T follicular helper cell (primary cell): ENCODE results near the gene SLC35C1.
"Not testable (repeated sequence)": the region's sequence is repeated elsewhere in the genome, so short reads cannot be mapped to it uniquely, and the experiment has no call there.

Experiments used
- DNase-seq: peaks from one replicate; pipeline ENCODE4 v3.0.0-alpha.2; 2020; ENCODE audit warnings: low read depth

Gene SLC35C1

DNA sequence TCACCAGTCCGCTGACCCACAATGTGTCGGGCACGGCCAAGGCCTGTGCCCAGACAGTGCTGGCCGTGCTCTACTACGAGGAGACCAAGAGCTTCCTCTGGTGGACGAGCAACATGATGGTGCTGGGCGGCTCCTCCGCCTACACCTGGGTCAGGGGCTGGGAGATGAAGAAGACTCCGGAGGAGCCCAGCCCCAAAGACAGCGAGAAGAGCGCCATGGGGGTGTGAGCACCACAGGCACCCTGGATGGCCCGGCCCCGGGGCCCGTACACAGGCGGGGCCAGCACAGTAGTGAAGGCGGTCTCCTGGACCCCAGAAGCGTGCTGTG is 6.1 kb downstream of the SLC35C1 start:
- DNase-seq = no peak

DNA sequence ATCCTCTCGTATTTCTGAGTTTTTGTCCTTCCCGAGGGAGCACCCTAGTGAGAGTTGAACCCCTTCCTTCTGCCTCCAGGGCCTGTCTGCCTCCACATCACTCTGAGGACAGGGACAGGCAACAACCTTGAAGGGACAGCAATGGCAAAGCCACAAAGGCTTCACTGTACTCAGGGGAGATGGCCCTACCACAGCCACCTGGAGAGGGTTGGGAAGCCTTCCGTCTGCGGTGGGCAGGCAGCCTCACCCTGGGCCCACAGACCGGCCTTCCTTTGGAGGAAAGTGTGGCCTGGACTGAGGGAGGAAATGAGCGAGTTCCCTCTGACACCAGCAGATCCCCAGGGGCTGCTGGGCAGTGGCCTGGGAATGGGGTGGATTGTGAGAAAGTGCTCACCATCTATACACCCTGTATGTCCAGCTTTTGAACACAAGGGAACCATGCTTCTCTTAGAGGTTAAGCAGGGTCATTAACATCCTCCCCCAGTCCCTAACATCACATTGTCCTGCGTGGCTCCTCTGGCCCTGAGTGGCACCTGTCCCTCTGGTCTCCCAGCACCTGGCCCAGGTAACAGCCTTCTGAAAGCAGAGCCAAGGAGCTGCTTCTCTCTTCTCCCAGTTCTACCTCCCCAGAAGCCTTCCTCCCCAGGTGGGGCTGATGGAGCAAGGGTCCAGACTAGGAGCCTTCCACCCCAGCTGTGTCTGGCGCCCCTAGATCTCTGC is 6.8 kb downstream of the SLC35C1 start:
- no peak for DNase-seq

DNA sequence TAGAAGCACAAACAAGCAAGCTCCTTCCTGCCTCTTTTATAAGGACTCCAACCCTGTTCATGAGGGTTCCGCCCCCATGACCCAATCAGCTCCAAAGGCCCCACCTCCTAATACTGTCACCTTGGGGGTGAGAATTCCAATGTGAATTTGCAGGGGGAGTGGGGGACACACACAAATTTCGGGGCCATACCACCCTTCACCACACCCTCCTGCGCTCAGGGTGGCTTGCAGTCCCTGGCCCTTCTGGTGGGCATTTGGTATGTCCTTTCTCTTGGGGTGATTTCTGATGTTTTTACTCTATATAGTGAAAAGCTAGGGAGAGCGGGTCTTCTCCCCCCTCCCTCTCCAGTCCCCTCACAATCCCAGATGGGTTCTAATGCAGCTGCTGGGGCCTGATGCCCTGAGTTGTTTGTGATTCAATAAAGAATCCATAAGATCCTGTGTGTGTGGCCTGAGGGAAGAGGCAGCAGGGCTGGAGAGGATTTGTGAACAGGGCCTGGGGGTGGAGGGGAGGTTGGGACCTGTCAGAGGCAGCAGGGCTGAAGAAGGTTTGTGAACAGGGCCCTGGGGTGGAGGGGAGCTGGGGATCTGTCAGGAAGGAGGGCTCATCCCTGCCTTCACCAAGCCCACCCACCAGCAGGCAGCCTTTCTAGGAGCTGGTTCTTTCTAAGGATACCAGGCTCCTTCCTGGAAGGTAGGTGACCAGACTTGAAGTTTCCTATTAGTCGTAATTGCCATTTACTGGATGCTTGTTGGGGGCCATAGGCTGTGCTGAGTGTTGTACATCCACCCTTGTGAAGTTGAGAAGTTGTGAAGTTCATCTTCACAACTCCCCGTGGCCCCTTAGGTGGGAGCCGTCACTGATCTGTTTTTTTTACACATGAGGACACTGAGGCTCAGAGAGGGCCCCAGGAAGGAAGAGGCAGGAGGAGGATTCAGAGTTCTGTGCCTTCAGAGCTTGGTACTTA is 7.9 kb downstream of the SLC35C1 start:
- DNase-seq = no peak

DNA sequence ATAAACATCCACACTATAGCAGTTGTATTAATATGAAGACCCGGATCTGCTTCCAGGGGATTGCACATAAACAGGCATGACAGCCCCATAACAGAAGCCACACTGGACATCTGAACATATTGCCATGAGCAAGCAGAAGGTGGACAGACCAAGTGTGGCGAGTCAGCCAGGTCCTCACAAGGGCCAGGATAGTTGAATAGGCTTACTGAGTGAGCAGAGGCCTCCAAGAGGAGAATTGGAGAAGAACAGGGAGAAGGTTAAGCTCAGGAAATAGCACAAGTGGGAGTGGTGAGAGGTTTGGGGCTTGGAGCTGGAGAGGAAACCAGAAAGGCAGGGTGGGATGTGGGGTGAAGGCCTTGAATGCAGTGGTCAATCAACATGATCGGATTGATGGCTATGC is 10.8 kb downstream of the SLC35C1 start:
- DNase-seq = no peak

DNA sequence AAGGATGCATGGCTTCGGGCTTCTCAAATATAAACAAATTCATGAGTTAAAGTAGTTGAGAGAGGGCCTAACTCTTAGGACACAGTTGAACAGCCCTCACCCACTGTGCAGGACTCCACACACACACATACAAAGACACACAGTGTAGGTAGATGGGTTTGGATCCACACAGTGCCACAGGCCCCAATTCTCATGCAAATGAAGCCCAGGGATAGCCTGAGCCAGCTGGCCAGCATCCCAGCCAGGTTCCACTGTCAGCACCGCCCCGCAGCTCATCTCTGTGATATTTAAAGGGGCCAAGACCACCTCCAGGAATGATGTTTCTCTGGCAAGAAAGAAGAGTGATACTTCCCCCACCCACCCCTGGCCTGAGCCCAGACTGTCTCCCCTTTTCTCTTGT is 11.7 kb downstream of the SLC35C1 start:
- DNase-seq = no peak

DNA sequence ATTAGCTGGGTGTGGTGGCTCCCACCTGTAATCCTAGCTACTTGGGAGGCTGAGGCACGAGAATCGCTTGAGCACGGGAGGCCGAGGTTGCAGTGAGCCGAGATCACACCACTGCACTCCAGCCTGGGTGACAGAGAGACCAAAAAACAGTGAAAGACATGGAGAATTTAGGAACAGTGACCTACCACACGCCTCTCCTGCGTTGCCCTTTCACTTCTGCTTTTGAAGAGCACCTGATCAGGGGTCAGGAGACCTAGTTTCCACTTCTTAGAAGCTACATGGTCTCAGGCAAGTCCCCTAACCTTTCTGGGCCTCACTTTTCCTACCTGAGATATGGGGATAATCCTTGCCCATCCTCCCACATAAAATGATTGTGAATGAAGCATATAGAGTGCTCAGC is 12.2 kb downstream of the SLC35C1 start:
- no peak for DNase-seq

DNA sequence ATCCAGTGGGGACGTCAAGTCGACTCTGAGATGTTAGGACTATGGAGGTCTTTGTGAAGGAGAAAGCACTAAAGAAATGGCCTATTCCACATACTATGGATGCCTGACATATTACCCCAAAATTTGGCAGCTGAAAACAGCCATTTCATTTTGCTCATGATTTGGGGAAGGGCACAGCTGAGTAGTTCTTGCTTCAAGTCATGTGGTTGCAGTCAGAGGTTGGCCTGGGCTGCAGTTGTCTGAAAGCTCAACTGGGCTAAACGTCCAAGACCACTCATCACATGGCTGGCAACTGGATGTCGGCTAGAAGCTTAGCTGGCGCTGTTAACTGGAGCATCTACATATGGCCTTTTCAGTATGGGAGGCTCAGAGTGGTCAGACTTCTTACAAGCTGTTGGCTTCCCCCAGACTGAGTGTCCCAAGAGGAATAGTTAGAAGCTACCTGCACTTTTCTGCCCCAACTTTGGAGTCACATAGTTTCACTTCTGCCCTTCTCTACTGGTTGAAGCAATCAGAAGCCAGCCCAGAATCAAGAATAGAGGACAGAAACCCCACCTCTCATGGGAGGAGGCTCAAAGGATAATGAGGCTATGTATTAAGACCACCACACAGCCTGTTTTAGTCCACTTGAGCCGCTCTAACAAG is 14.1 kb downstream of the SLC35C1 start:
- no peak for DNase-seq

DNA sequence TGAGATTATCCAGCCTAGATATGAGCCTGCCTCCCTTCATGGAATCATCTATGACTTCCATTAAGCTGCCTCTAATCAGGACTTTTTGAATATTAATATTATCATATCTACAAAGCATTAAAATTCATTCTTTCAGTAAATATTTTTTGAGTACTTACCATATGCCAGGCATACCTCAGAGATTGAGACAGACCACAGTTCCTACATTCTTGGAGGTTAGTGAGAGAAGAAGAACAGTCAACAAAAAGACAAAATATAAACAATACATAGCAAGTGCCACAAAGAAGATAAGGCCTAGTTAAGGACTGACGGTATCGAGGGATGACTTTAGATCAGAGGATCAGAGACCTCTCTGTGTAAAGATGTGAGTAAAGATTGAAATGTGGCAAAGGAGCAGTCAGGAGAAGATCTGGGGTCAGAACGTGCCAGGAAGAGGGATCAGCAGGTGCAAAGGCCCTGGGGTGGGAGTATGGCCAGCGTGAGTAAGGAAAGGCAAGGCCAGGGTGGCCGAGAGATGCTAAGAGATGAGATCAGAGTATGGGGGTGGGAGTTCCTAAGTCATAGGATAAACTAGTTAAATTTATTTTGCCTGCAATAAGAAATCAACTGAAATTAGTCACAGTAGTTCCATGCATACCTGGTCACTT is 15.4 kb downstream of the SLC35C1 start:
- DNase-seq = no peak

DNA sequence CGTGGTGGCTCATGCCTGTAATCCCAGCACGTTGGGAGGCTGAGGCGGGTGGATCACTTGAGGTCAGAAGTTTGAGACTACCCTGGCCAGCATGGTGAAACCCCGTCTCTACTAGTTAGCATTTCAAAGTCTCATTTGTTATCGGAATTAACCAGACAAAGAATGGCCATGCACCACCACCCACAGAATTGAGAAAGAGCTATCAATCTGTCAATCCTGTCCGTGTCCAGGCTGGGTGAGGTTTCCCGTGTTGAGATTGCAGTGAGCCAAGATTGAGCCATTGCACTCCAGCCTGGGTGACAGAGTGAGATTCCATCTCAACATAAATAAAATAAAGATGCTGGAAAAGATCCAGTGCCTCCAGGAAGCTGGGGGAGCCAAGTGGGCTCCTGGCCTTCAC is 21.5 kb downstream of the SLC35C1 start:
- DNase-seq = not testable (repeated sequence)

DNA sequence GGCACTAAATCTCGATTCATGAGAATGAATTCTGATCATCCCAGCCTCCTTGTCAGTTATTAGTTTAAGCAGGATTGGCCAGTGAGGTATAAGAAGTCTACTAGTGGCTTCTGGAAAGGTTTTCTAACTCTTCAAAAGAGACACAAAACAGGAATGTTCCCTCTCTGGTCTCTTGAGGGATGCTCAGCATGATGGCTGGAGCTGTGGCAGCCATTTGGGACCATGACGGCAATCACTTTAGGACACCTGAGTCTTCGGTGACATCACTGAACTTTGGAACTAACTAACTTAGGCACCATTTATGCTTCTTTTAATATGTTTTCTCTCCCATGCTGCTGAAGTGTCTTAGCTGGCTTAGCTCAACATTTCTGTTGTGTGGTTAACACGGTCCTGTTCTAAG is 22.2 kb downstream of the SLC35C1 start:
- no peak for DNase-seq

DNA sequence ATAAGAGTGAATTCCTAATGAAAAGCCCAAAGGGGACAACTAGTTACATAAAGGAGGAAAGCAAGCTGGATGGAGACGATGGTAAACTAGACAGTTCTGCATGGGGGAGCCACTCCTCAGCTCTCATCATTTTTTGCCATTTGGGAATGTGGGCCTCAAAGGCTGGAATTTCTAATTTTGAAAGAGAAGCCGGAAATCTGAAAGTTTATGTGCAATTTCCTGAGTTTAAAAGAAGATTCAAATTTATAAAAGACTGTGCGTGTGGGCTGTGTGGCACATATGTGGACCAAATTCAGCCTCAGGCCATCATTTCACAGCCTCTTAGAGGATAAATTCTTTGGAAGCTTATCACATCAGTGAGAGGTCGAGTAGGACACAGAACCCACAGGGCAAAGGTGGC is 24.0 kb downstream of the SLC35C1 start:
- no peak for DNase-seq

DNA sequence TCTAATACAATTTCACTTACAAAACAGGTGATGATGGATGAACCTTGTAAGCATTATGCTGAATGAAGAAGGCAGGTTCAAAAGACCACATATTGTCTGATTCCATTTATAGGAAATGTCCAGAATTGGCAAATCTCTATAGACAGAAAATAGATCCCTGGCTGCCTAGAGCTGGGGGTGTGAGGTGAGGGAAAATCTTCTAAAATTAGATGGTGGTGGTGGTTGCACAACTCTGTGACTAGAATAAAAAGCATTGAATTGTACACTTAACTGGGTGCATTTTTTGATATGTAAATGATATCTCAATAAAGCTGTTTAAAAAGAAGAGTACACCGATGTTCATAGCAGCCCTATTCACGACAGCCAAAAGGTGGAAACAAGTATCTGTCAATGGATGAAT is 25.6 kb downstream of the SLC35C1 start:
- no peak for DNase-seq

DNA sequence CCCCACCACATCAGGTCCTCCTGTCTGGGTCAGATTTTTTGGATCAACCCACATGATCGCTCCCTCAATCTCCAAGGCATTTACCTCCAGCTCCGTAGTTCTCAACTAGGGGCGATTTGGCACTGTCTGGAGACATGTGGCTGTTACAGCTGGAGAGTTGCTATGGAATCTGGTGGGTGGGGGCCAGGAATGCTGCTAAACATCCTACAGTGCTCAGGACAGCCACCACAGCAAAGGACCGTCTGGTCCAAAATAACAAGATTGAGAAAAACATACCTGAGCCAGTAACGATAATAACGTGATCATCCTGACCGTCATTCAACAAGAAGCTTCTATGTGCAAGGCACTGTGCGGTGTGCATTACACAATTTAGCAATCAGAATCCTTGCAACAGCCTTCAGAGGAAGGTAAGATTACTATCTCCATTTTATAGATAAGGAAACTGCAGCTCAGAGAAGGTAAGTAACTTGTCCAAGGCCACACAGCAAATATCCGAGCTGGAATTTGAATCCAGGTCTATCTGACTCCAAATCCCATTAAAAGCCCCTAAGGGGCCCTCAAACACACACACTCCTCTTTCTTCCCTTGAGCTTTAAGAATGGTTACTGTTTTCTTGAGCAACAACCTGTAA is 28.0 kb downstream of the SLC35C1 start:
- DNase-seq = no peak

DNA sequence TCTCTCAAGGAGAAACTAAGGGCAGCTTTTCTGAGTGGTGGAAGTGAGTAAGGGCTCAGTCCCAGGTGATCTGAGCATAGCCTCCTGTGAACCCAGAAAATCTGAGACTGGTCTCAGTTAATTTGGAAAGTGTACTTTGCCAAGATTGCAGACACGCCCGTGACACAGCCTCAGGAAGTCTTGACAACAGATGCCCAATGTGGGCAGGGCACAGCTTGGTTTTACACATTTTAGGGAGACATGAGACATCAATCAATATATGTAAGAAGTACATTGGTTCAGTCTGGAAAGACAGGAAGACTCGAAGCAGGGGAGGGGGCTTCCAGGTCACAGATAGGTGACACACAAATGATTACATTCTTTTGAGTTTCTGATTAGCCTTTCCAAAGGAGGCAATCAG is 28.8 kb downstream of the SLC35C1 start:
- DNase-seq = no peak

DNA sequence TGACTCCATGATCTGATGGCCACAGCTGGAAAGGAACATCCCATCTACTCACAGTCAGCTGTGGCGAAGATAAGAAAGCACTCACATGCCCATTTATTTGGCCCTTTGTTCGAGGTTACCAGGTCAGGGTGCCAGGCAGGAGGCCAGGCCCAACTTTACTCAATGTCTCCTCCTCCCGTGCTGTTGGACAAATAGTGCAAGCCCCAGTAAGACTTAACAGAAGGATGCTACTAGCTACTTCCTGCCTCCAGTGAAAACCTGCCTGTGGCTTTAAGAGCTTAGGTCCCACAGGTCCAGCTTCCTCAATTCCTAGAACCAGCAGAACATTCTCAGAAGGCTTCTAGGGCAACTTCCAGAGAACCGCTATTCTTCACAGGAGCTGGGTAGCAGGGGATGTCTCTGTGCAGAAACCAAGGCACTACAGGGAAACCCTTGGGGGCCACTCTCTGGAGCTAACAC is 29.4 kb downstream of the SLC35C1 start:
- DNase-seq = no peak

DNA sequence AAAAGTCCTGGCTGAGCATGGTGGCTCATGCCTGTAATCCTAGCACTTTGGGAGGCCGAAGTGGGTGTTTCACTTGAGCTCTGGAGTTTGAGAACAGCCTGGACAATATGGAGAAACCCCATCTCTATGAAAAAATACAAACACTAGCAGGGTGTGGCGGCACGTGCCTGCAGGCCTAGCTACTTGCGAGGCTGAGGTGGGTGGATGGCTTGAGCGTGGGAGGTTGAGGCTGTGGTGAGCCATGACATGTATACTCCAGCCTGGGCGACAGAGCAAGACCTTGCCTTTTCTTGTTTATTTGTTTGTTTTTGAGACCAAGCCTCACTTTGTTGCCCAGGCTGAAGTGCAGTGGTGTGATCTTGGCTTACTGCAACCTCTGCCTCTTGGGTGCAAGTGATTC is 34.3 kb downstream of the SLC35C1 start:
- DNase-seq = no peak

DNA sequence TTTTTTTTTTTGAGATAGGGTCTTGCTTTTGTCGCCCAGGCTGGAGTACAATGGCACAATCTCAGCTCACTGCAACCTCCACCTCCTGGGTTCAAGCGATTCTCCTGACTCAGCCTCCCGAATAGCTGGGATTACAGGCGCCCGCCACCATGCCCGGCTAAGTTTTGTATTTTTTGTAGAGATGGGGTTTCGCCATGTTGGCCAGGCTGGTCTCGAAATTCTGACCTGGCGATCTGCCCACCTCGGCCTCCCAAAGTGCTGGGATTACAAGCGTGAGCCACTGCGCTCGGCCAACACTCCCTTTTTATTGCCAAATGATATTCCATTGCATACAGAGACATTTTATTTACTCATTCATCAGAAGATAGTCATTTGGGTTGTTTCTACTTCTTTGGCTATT is 35.3 kb downstream of the SLC35C1 start:
- not testable (repeated sequence) for DNase-seq

DNA sequence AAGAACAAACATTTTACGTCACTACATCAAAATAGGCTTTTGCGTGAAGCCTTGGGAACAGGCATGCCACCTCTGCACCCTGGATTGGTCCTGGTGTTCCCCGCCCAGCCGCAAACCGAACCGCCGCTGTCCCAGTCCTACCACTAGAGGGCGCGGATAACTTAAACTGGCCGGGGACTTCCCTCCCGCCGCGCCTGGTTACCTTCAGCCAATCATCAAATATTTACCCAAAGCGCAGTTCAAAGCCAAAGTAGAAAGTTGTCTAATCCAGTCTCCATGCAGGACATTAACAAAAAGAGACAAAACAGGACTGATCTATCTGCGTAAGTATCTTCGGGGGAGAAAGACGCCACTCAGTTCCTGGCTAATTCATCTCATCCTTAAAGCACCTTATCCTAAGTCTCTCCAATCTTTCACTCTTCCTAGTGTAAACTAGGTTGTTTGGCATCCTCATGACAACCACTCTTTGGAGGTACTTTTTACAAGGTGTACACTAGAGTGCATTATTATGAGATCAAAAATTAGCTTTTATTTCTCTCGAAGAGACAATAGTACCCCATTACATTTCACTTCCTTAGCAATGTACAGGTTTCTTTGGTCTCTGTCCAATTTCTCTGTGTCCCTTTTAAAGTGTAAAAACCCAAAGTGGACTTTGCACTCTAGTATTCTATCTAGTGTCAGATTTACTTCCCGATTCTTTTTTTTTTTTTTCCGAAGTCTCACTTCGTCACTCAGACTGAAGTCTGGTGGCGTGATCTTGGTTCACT is 38.4 kb downstream of the SLC35C1 start:
- peak; percentile 89 for DNase-seq

DNA sequence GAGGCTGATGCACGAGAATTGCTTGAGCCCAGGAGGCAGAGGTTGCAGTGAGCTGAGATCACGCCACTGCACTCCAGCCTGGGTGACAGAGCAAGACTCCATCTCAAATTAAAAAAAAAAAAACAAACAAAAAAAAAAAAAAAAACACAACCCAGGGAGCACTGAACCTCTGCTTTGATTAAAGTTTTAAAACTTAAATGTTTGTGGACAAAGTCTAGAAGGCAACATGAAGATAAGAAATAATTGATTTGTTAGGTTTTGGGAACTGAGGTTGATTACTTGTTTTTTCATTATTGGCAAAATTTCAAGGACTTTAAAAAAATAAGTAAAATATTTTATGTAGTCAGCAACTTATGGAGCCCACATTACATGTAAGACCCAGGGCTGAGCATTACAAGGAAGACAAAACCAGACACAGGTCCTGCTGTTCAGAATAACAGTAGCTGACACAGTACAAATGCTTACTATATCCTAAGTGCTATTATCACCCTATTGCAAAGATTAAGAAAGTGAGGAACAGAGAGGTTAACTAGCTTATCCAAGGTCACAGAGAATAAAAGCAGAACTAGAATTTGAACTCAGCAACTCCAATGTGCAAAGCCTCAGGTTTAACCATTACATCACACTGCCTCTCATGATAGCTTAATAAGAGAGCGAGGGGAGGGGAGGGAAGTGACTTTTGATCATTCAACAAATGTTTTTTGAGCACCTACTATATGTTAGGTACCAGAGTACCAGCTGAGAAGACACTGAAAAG is 40.1 kb downstream of the SLC35C1 start:
- no peak for DNase-seq

DNA sequence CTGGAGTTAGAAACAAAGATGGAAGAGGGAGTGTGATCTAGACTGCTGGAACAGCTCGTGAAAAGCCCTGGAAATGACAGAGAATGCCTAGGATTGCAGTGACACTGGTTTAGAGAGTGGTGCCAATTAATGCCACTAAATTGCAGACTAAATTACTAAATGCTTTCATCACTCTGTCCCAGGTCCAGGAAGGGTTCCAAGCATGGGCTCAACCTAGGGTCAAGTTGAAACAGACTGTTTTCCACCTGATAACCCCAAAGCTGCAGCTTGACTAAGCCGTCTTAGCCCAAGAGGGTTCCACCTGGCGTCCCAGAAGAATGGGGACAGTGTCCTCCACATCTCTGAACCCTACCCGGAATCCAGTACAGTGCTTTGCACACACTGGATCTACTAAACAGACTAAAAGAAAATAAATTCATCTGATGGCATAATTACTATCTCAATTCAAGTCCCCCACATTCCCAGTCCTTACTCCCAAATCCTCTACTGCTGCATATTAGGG is 41.3 kb downstream of the SLC35C1 start:
- DNase-seq = no peak
